ENCODE results near the gene GGA2.

GGA2 gene

DNA sequence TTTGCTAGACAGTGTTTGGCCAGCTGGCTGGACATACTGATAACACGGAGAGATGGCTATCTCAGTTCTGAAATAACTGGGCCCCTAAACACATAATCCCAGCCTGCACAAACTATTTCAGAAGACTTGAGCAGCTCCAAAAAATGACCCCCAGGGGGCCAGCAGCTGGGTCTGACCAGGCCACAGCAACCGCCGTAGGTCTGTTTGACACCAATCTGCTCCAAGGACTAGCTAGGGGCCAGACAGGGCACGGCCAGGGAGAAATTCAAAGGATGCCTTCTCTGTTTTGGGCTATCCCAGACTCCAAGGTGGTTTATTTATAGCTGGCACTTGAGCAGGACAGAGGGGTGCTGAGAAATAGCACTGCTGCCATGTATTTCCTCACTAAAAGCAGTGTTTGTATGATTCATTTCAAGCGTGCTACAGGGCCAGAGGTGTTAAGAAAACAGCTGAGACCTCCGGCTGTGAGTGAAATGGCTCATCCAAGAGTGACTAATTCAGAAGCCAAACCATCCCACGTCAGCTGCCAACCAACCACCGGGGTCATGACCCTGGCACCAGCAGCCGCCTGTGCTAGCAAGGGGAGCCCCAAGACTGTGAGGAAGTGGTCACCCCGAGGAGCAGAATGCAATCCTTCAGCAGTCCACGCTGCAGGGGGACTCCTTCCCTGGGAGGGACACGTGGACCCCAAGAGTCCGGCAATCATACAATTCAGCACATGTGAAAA is 5.7 kb downstream of the GGA2 start (continued):
- TF ChIP-seq PRDM2 (tag by site-specific recombination; IDR thresholded peaks at IDR 0.05; ENCODE audit: borderline replicate concordance) = no peak
- no peak for TF ChIP-seq ZNF140 (tag by site-specific recombination; IDR thresholded peaks at IDR 0.05)
- TF ChIP-seq ZNF76 (tag by site-specific recombination; IDR thresholded peaks at IDR 0.05; ENCODE audit: borderline replicate concordance, low read depth) = 0 out of 2 replicates have a peak, but pooled peaks have one; percentile 43
- TF ChIP-seq ZFP69B (tag by site-specific recombination; IDR thresholded peaks at IDR 0.05) = no peak; the same call in 1 of the 2 replicates
- peak; percentile 34; the same call in 1 of the 2 replicates for TF ChIP-seq ZNF341 (tag by site-specific recombination; IDR thresholded peaks at IDR 0.05; ENCODE audit: low read depth)
- TF ChIP-seq HOXC10 (CRISPR knock-in tag; IDR thresholded peaks at IDR 0.05) = no peak
- TF ChIP-seq ZNF621 (tag by site-specific recombination; IDR thresholded peaks at IDR 0.05) = no peak
- peak; percentile 90 for TF ChIP-seq INSM2 (tag by site-specific recombination; IDR thresholded peaks at IDR 0.05)
- no peak for TF ChIP-seq ZNF596 (tag by site-specific recombination; IDR thresholded peaks at IDR 0.05)
- no peak for TF ChIP-seq ZNF302 (tag by site-specific recombination; IDR thresholded peaks at IDR 0.05; ENCODE audit: low read depth)
- peak; percentile 55; the same call in 1 of the 2 replicates for TF ChIP-seq GLIS2 (tag by site-specific recombination; IDR thresholded peaks at IDR 0.05)
- no peak for TF ChIP-seq ZNF362 (tag by site-specific recombination; IDR thresholded peaks at IDR 0.05)
- TF ChIP-seq ZEB2 (tag by site-specific recombination; IDR thresholded peaks at IDR 0.05) = peak; percentile 86
- no peak for TF ChIP-seq ZNF311 (tag by site-specific recombination; IDR thresholded peaks at IDR 0.05; ENCODE audit: borderline replicate concordance)
- TF ChIP-seq ZNF10 (tag by site-specific recombination; IDR thresholded peaks at IDR 0.05) = no peak
- TF ChIP-seq ZNF148 (tag by site-specific recombination; IDR thresholded peaks at IDR 0.05; ENCODE audit: borderline replicate concordance) = no peak
- peak; percentile 21; the same call in 1 of the 2 replicates for TF ChIP-seq ZNF561 (tag by site-specific recombination; IDR thresholded peaks at IDR 0.05; ENCODE audit: borderline replicate concordance)
- no peak for TF ChIP-seq ZNF654 (tag by site-specific recombination; IDR thresholded peaks at IDR 0.05; ENCODE audit: low read depth)
- TF ChIP-seq, protein P1, sequence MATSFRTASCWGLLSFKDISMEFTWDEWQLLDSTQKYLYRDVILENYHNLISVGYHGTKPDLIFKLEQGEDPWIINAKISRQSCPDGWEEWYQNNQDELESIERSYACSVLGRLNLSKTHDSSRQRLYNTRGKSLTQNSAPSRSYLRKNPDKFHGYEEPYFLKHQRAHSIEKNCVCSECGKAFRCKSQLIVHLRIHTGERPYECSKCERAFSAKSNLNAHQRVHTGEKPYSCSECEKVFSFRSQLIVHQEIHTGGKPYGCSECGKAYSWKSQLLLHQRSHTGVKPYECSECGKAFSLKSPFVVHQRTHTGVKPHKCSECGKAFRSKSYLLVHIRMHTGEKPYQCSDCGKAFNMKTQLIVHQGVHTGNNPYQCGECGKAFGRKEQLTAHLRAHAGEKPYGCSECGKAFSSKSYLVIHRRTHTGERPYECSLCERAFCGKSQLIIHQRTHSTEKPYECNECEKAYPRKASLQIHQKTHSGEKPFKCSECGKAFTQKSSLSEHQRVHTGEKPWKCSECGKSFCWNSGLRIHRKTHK (tag by site-specific recombination; IDR thresholded peaks at IDR 0.05) = no peak
- TF ChIP-seq TCF7L2 (IDR thresholded peaks at IDR 0.05; ENCODE audit: borderline replicate concordance, low read depth, low read length) = no peak
- no peak for TF ChIP-seq HOXA7 (CRISPR knock-in tag; IDR thresholded peaks at IDR 0.05; ENCODE audit: borderline replicate concordance)
- no peak for TF ChIP-seq ZNF19 (tag by site-specific recombination; IDR thresholded peaks at IDR 0.05; ENCODE audit: low read depth)
- TF ChIP-seq KLF7 (tag by site-specific recombination; IDR thresholded peaks at IDR 0.05; ENCODE audit: borderline replicate concordance) = no peak
- no peak for TF ChIP-seq ZNF174 (tag by site-specific recombination; IDR thresholded peaks at IDR 0.05)
- TF ChIP-seq, protein P2, sequence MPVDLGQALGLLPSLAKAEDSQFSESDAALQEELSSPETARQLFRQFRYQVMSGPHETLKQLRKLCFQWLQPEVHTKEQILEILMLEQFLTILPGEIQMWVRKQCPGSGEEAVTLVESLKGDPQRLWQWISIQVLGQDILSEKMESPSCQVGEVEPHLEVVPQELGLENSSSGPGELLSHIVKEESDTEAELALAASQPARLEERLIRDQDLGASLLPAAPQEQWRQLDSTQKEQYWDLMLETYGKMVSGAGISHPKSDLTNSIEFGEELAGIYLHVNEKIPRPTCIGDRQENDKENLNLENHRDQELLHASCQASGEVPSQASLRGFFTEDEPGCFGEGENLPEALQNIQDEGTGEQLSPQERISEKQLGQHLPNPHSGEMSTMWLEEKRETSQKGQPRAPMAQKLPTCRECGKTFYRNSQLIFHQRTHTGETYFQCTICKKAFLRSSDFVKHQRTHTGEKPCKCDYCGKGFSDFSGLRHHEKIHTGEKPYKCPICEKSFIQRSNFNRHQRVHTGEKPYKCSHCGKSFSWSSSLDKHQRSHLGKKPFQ (tag by site-specific recombination; IDR thresholded peaks at IDR 0.05) = no peak

Data from HEK293 (cell line).